ENCODE results near the gene CBARP. TPM values are rescaled to one million over a fixed set of nuclear protein-coding genes. Genes with fewer than 3 reads are reported as not detected.

The CBARP gene
- total RNA-seq, 1 experiment from 2014 or later, result 23.8 TPM

GRCh38 chr19:1284293-1284978 lies 46.6 kb upstream of the CBARP start:
- ATAC-seq, result no peak

GRCh38 chr19:1283917-1284292 lies 46.1 kb upstream of the CBARP start:
- no peak overlapping the region for H3K27ac ChIP-seq (ENCODE audit: low read depth, low read length)
- H3K9me2 ChIP-seq (ENCODE audit: insufficient read depth), result no peaks in the 10 kb centered on the region
- H3K4me3 ChIP-seq (replicated peaks in 1 of 2; ENCODE audit: low read depth in 1 of 2, low read length in 2 of 2), result no peak overlapping the region
- POLR2A ChIA-PET, result no interaction called here
- no TSS peak for BruUV-seq (replicated peaks)
- ATAC-seq (no peak), DNase-seq (ENCODE audit: low read depth, low spot score) (no peak)
- H3K4me1 ChIP-seq (ENCODE audit: control insufficient read depth in 1 of 2, insufficient read depth in 2 of 2, low read length in 2 of 2), result peaks cover 5 to 22% of the 10 kb centered on the region in 2 experiments; a peak in 2 of 4 replicates
- RAD21 ChIA-PET (ENCODE audit: low non-redundant PET in 1 of 2, low total read pairs in 2 of 2, uncharacterized antibody in 2 of 2, unreplicated experiment in 2 of 2), result no interaction called here
- H3K27me3 ChIP-seq (ENCODE audit: insufficient read depth, low read length), result no peaks in the 10 kb centered on the region
- peaks cover 0 to 7% of the 10 kb centered on the region in 2 experiments; a peak in 1 of 4 replicates for H3K36me3 ChIP-seq (ENCODE audit: control insufficient read depth in 1 of 2, insufficient read depth in 2 of 2, low read length in 2 of 2)
- no peaks in the 10 kb centered on the region for H3K9me3 ChIP-seq (ENCODE audit: control insufficient read depth in 1 of 2, insufficient read depth in 1 of 2, low read depth in 1 of 2, low read length in 2 of 2)
- no peak overlapping the region for H3K9ac ChIP-seq (ENCODE audit: low read length)
- no peaks in the 10 kb centered on the region; the same call in 1 of the 2 replicates for H3K79me2 ChIP-seq (ENCODE audit: insufficient read depth, low read length)
- no peaks in the 10 kb centered on the region for H4K20me1 ChIP-seq (ENCODE audit: insufficient read depth)
- H3K4me2 ChIP-seq (ENCODE audit: low read length), result no peak overlapping the region
- H2AFZ ChIP-seq (ENCODE audit: low read depth, low read length, poor library complexity, severe bottlenecking), result no peak overlapping the region
- CTCF ChIA-PET, result no interaction called here
- intact Hi-C loops (cut with micrococcal nuclease), result no loop called here
- TF ChIP-seq MAX (IDR thresholded peaks at IDR 0.05) (no peak), ZNF274 (IDR thresholded peaks at IDR 0.05; ENCODE audit: low read depth, low read length) (no peak), JUND (IDR thresholded peaks at IDR 0.05) (no peak), POLR2AphosphoS5 (IDR thresholded peaks at IDR 0.05; ENCODE audit: low read depth, low read length) (no peak), EZH2 (IDR thresholded peaks at IDR 0.05) (no peak), RAD21 (IDR thresholded peaks at IDR 0.05; ENCODE audit: low read depth) (no peak), ZBTB33 (IDR thresholded peaks at IDR 0.05; ENCODE audit: extremely low read depth, insufficient replicate concordance, low read length) (no peak), CTCF (IDR thresholded peaks at IDR 0.05 in 2 of 3, conservative IDR thresholded peaks at IDR 0.05 in 1 of 3; ENCODE audit: borderline replicate concordance in 1 of 3, insufficient read depth in 1 of 3, low read depth in 2 of 3, low read length in 2 of 3) (no peak), SIN3A (IDR thresholded peaks at IDR 0.05; ENCODE audit: low read depth) (no peak)

More at GRCh38 chr19:1284293-1284978, 46.6 kb upstream of the CBARP start:
- Histone ChIP-seq H4K20me1 (ENCODE audit: insufficient read depth) (no peaks in the 10 kb centered on the region), H3K27ac (ENCODE audit: low read depth, low read length) (no peak overlapping the region), H3K4me1 (ENCODE audit: control insufficient read depth in 1 of 2, insufficient read depth in 2 of 2, low read length in 2 of 2) (peaks cover 5 to 22% of the 10 kb centered on the region in 2 experiments; a peak in 2 of 4 replicates), H2AFZ (ENCODE audit: low read depth, low read length, poor library complexity, severe bottlenecking) (no peak overlapping the region), H3K36me3 (ENCODE audit: control insufficient read depth in 1 of 2, insufficient read depth in 2 of 2, low read length in 2 of 2) (peaks cover 0 to 2% of the 10 kb centered on the region in 2 experiments; a peak in 1 of 4 replicates), H3K9me3 (ENCODE audit: control insufficient read depth in 1 of 2, insufficient read depth in 1 of 2, low read depth in 1 of 2, low read length in 2 of 2) (no peaks in the 10 kb centered on the region), H3K4me2 (ENCODE audit: low read length) (no peak overlapping the region), H3K9me2 (ENCODE audit: insufficient read depth) (no peaks in the 10 kb centered on the region), H3K4me3 (replicated peaks in 1 of 2; ENCODE audit: low read depth in 1 of 2, low read length in 2 of 2) (no peak overlapping the region), H3K9ac (ENCODE audit: low read length) (no peak overlapping the region), H3K79me2 (ENCODE audit: insufficient read depth, low read length) (no peaks in the 10 kb centered on the region; the same call in 1 of the 2 replicates), H3K27me3 (ENCODE audit: insufficient read depth, low read length) (no peaks in the 10 kb centered on the region)
- intact Hi-C loops (cut with micrococcal nuclease), result no loop called here
- DNase-seq (ENCODE audit: low read depth, low spot score), result no peak
- ChIA-PET CTCF (interaction anchor here (0.6 kb wide), 1 partner anchor 173 kb away, joined by 3 read pairs; no protein-coding TSS in a partner anchor), RAD21 (ENCODE audit: low non-redundant PET in 1 of 2, low total read pairs in 2 of 2, uncharacterized antibody in 2 of 2, unreplicated experiment in 2 of 2) (no interaction called here), POLR2A (interaction anchor here (1.5 kb wide), 1 partner anchor 15 kb away, joined by 7 read pairs; the partner anchor contains the start of gene CIRBP)
- no TSS peak for BruUV-seq (replicated peaks)
- TF ChIP-seq CBX3 (IDR thresholded peaks at IDR 0.05; ENCODE audit: low read depth) (no peak), POLR2AphosphoS5 (IDR thresholded peaks at IDR 0.05; ENCODE audit: low read depth, low read length) (no peak), ELF1 (IDR thresholded peaks at IDR 0.05; ENCODE audit: borderline replicate concordance, low read depth) (no peak)
